Neural progenitor cell (in vitro differentiated cells): Measurements from ENCODE around the gene TRA2B.

ENCODE experiments used
- EZH2phosphoT487 ChIP-seq: fragments of 200-600 bp; sonication (generic); IDR thresholded peaks from 2 replicates; pipeline ENCODE4 v1.6.1; 2017; ENCODE audit warnings: antibody characterized with exemption
- TF ChIP-seq, protein P1 (sequence below): fragments of 200-600 bp; sonication (generic); IDR thresholded peaks from 2 replicates; pipeline ENCODE4 v1.5.1; 2017; ENCODE audit warnings: antibody characterized with exemption, mild to moderate bottlenecking

DNA sequence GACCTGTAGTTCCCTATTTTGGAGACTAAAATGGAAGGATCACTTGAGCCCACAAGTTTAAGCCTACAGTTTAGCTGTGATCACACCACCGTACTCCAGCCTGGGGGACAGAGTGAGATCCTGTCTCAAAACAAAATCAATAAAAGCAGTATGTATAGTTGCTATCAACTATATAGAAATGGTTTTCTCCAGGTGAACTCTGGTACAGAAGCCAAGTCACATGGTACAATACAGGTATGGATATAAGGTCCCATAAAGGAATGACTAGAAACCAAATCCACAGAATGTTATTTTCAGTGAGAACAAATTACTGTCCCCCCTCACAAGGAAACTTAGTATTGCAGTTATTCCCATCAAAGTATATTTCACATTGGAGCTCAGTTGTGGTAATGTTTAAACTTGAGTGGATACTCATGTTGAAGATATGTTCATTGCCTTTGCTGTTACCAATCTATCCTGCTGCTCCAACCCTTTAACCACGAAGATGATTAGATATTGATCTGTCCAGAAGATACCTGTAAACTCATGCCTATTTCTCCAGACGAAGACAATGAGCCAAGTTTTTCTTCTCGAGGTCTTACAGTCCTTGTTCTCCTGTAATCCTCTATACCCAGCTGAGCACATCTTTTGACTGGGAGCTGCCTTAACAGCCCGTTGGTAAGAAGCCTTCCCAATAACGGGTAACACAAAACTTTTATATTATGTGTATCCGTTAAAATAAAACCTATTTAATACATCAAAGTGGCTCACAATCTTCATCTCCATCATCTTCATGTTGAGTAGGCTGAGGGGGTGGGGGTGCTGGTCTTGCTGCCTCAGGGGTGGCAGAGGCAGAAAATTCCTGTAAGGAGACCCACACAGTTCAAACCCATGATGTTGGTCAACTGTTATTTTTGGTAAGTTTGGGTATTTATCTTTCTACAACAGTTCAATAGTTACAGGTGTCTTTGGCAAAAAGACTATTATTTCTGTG lies 24.6 kb downstream of the TRA2B start:
- TF ChIP-seq, protein P1, sequence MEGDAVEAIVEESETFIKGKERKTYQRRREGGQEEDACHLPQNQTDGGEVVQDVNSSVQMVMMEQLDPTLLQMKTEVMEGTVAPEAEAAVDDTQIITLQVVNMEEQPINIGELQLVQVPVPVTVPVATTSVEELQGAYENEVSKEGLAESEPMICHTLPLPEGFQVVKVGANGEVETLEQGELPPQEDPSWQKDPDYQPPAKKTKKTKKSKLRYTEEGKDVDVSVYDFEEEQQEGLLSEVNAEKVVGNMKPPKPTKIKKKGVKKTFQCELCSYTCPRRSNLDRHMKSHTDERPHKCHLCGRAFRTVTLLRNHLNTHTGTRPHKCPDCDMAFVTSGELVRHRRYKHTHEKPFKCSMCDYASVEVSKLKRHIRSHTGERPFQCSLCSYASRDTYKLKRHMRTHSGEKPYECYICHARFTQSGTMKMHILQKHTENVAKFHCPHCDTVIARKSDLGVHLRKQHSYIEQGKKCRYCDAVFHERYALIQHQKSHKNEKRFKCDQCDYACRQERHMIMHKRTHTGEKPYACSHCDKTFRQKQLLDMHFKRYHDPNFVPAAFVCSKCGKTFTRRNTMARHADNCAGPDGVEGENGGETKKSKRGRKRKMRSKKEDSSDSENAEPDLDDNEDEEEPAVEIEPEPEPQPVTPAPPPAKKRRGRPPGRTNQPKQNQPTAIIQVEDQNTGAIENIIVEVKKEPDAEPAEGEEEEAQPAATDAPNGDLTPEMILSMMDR, result no peak
- TF ChIP-seq EZH2phosphoT487, result no peak
